HG03025 (cell line): ENCODE results near the gene LPIN3.

Source experiments
- ATAC-seq: cut with Tn5 transposase; IDR thresholded peaks from one replicate; pipeline ENCODE4 v1.9.1; 2021; ENCODE audit warnings: mild to moderate bottlenecking, moderate library complexity; ENCODE audit not compliant: unreplicated experiment, low FRiP score

LPIN3 gene

DNA sequence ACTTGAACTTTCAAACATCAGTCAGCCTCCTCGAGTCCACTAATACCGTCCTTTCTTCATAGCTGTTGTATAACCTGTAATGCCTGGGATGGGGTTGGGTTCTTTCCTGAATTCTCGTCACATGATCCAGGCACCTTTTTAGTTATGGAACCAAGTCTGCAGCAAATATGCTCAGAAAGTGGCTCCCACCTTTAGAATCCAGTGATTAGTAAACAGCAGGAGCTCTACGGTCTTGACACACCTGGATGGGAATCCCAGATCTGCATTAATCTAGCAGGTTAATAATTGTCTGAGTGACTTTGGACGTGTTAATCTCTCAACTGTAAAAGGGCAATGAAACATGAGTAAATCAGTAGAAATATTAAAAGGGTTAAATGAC is 22.4 kb upstream of the LPIN3 start:
- no peak for ATAC-seq

DNA sequence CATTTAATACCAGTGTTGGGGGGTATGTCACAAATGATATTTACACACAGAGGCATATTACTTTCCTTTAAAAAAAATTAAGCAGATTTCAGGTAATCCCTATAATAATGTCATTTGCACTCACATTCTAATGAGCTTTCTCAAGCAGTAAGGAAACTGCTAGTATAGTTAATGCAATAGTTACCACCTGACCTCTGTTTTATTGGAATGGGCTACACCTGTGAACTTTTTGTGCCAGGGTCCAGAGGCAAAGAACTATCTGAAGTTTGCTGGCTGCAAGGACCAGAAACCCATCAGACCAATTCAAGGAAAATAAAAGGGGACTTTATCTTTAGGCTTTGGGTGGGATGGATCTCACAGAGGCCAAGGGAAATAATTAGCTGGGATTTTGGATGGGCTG is 20.2 kb upstream of the LPIN3 start:
- ATAC-seq, result no peak

DNA sequence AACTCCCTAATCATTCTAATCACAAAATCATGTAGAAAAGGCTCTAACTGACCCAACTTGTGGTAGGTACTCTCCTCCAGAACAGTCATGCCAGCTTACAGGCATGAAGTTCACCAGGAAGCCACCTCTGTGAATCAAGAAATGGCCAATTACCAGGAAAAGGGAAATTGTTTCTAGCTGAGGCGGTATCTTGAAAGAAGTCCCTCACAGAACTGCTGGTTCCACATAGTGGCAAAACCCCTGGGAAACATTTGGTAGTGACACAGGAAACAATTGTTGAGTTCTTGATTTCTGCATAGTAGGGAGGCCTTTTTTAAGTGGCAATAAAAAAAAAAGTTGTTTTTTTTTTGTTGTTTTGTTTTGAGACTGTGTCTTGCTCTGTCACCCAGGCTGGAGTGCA is 19.6 kb upstream of the LPIN3 start:
- ATAC-seq, result no peak

- no peak for ATAC-seq
Observed at GRCh38 chr20:41327178-41327577, 13.4 kb upstream of the LPIN3 start.

DNA sequence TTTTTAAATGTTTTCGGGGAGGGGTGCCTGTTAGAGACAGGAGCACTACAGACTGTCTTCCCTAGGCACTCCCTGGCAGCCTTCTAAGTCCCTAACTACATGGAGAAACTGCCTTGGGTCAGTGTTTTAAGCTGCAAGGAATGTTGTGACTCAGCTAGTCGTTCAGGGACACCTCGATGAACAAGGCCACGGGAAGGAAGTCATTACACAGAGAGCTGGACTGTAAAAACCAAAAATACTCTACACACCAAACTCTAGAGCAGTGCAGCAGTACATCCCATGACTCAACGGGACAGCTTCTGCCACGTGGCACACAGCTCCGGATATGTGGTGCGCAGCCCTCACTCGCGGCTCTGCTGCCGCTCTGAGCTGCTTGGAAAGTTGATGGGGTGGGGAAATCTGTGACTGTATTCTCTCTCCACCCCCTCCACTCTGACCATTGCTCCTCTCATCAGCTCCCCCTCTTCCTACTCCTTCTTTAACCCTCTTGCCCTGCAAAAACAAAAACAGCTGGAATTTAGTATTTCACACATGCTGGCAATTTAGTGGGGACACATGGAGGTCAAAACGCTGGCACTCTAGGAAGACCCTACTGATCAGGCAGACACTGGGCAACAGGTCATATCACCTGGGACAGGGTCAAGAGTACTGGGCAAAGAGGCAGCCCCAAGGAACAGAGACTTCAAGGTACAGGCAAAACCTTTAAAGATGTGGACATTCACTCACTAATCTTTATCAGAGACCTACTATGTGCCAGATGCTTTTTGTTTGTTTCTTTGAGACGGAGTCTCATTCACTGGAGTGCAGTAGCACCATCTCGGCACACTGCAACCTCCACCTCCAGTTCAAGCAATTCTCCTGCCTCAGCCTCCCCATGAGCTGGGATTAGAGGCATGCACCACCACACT is 10.9 kb upstream of the LPIN3 start:
- peak; percentile 55 for ATAC-seq

- ATAC-seq, result no peak
Observed at GRCh38 chr20:41330343-41330720, 10.3 kb upstream of the LPIN3 start.

DNA sequence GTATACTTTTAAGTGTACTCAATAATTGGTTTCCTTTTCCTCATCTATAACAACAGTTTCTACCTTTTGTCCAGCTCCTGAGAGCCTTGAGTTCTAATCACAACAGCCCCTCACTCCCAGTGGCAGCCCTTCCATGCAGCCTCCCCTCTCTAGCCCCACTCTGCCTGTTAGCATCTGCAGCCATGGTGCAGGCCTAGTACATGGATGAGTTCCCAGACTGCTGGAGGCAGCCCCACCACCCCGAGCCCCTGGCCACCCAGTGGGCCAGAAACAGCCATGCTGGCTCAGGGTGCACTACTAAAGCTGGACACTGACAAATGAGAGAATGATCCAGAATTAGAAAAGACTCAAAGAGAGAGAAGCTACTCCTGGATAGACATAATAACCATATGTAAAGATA is 9.7 kb upstream of the LPIN3 start:
- no peak for ATAC-seq

- no peak for ATAC-seq
Observed at GRCh38 chr20:41331731-41332130, 8.9 kb upstream of the LPIN3 start.

GRCh38 chr20:41334036-41334435 is 6.6 kb upstream of the LPIN3 start:
- ATAC-seq, result no peak

DNA sequence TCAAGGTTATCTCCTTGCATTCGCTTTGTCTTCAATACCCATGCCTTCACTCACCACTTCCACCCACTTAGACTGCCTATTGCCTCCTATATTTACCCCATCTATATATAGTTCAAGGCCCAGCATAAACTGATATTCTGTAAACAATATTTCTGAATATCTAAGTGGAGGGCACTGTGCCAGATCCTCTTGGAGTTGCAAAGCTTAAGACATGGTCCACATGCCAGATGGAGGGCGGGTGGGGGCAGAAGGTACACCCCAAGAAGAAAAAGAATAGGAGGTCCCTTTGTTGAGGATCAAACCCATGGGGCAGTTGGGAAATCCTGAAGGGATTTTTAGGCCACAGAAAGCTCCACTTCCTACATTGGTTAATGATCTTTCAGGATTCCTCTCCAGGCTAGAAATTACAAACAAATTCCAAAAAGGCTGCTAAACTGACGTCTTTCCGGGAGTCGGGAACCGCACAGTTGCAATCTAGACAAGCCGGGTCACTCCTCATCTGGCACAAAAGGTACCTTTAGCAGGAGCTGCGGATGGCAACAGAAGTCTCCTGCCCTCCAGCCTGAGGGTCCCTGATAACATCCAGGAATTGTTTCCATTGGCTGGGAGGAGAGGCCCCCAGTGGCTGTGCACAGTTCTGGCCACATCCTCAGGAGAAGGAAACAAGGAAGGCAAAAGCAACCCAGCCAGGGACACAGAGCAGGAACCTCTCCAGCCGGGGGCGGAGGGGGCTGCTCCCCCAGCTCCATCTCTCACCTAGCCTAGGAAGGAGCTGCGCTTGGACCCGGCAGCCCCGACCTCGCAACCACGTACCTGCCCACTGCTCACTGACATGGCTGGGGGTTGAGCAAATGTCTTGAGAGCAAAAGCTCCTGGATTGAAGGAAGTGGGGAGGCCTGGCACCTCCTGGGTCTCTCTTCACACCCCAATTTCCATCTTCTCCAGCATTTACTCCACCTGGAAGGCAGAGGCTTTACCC is 5.9 kb upstream of the LPIN3 start:
- no peak for ATAC-seq

DNA sequence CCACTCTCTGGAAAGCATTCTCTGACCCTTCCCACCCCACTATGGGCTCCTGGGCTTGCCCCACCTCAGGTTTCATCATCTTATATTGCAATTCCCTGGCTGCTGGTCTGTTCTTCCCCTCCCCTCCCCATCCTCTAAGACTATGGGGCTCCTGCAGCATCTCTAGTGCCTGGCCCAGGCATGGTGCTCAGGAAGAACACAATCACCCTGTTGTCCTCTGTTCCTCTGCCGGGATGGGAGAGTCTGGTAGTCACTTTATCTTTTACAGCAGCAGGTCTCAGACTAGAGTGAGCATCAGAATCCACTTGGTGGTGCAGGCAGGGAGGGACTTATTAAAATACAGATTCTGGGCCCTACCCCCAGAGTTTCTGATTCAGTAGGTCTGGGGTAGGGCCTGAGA is 5.0 kb upstream of the LPIN3 start:
- ATAC-seq, result no peak

GRCh38 chr20:41336711-41337492 is 3.7 kb upstream of the LPIN3 start:
- ATAC-seq, result no peak

GRCh38 chr20:41339957-41340326 is 679 bp upstream of the LPIN3 start:
- no peak for ATAC-seq

DNA sequence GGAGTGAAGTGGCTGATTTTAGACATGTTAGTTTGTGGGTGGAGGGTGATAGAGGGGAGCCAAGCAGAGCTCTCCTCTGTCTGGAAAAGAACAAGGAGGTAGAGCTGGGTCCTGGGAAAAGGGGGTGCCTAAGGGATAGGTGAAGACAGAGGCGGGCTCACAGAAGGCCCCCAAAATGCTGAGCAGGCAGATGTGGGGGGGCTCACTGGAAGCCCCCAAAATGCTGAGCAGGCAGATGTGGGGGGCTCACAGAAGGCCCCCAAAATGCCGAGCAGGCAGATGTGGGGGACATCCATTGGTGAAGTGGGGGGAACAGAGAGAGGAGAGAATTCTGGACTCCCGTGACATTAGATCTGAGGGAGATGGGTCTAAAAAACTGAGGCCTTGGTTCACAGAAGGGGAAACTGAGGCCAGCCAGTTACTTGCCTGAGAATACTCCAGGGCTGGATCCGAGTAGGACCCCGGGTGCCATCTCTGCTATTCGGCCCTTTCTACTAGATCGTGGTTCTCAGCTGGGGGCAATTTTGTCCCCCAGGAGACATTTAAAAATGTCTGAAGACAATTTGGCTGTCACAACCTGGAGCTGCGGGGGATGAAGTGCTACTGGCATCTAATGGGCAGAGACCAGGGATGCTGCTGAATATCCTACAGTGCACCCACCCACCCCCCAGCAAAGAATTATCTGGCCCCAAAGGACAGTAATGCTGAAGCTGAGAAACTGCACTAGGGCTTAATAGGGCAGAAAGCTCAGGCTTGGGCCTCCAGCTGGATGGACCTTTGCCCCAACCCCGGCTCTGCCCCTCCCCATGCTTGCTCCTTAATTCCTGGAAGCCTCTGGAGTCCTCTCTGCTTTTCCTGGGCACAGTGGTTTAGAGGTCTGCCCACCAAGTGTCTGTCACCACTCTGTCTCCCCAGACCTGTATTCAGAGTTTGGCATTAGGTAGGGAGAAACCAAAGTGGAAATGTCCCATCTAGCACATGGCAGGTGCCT is 2.1 kb downstream of the LPIN3 start:
- no peak for ATAC-seq

- ATAC-seq, result no peak
Observed at GRCh38 chr20:41344477-41344876, 3.9 kb downstream of the LPIN3 start.

DNA sequence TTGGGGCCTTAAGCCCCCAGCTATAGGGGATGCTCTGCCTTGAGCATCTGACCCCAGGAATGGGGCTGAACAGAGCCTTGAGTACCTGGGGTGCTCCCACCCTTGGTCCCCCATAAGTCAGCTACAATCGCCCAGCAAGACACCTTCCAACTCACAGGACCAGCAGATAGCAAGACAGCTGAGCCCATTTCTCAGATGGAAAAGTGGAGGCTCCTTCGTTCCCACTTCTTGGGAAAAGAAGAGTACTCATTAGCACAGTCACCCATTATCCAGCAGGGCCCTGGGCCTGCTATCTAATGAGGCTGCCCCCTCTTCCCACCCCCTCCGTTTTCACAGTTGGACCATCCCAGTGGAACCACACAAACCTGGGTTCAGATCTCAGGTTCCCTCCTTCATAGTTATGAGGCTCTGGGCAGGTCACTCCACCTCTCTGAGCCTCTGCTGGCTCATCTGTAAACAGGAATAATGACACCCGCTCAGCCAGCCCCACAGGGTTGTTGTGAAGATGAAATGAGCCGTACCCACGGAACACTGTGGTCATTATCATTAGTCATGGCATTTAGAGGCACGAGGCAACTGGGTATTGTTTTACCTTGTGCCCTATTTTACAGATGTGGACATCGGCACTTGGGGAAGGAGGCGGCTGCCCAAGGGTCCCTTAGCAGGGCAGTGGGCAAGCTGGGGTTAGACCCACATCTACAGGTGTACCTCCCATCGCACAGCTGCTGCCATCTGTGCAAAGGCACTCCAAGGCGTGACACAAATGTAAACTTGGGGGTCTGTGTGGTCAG is 4.5 kb downstream of the LPIN3 start:
- no peak for ATAC-seq

DNA sequence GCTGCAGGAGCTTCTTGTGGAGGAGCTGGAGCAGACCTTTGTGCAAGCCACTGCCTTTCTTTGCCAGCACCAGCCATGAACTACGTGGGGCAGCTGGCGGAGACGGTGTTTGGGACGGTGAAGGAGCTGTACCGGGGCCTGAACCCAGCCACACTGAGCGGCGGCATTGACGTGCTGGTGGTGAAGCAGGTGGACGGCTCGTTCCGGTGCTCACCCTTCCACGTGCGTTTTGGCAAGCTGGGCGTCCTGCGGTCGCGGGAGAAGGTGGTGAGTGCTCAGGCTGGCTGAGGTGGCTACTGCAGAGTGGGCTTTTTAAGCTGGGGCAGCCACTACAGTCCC is 5.1 kb downstream of the LPIN3 start:
- ATAC-seq, result no peak

- ATAC-seq, result no peak
Observed at GRCh38 chr20:41347523-41348429, 7.2 kb downstream of the LPIN3 start.
